Measurements from ENCODE around the gene TOP3A. TPM values are rescaled to one million over a fixed set of nuclear protein-coding genes. Genes with fewer than 3 reads are reported as not detected.
A peak's percentile ranks its signal among the peaks of the same experiment; 100 is the strongest.

The TOP3A gene
- total and polyA plus RNA-seq, 2 of the 4 experiments (the other 2 are of a cell fraction), result 13.4 to 21.3 TPM

DNA sequence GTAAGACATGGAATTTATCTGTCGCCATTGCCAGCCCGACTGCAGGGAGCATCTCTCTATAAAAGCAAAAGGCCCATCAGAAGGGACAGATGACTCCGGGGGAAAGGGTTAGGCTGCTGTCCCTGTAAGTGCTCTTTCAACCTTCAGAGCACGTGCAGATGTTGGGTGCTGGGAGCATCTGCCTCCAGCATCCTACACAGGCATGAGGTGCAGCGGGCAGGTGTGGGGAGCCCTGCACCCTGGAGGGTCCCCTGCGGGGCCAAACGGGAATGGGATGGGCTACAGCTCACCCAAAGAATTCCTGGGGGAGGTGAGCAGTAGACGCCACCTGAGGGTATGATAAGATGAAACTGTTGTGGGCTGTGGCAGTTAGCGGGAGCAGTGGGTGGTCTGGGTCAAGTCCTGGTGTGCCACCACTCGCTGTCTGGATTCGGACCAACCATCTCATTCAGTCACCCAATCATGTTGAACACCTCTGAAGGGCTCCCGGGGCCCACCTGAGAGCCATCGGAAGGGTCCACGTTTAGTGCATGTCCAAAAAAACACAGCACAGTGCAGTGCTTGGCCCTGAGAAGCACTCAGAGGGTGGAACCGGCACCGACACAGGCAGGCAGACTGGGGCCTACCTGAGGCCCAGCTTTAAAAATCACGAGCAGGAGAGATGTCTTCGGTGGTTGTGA lies 4.1 kb upstream of the TOP3A start:
- peak overlapping the region; percentile 74 for H2AK9ac ChIP-seq (replicated peaks; ENCODE audit: low read depth, low read length, poor library complexity)
- no peak overlapping the region for H3K9ac ChIP-seq (ENCODE audit: low read depth, low read length)

More for the DNA sequence above, 4.1 kb upstream of the TOP3A start:
- 100% methylated on average over 6 of the region's 18 CpGs; no CpG with 5 or more reads in 1 of the 2 experiments for WGBS, 2 experiments (ENCODE audit: extremely low coverage in 2 of 2, insufficient read length in 1 of 2)
- Histone ChIP-seq H3K4ac (ENCODE audit: low read depth, low read length) (no peak overlapping the region), H3K4me1 (ENCODE audit: control insufficient read depth, insufficient read depth, low read length) (peaks cover 10% of the 10 kb centered on the region; the same call in 1 of the 2 replicates), H3K36me3 (ENCODE audit: control insufficient read depth, insufficient read depth, low read length) (peaks cover 41% of the 10 kb centered on the region), H4K20me1 (ENCODE audit: insufficient read depth, low read length) (peaks cover 54% of the 10 kb centered on the region), H2BK5ac (ENCODE audit: low read depth, low read length, poor library complexity, severe bottlenecking) (no peak overlapping the region), H2BK120ac (ENCODE audit: low read depth, low read length) (no peak overlapping the region), H4K5ac (ENCODE audit: low read depth, low read length) (no peak overlapping the region), H2AK5ac (ENCODE audit: low read depth, low read length) (no peak overlapping the region), H2BK20ac (ENCODE audit: low read depth, low read length) (no peak overlapping the region), H3K4me2 (ENCODE audit: low read depth, low read length) (no peak overlapping the region; the same call in 1 of the 2 replicates), H3K18ac (ENCODE audit: low read depth, low read length) (no peak overlapping the region), H4K8ac (ENCODE audit: low read depth in 2 of 2, low read length in 2 of 2) (no peak overlapping the region), H3K9me3 (ENCODE audit: control insufficient read depth, insufficient read depth, low read length) (no peaks in the 10 kb centered on the region), H3K9me1 (ENCODE audit: insufficient read depth, low read length) (peaks cover 18% of the 10 kb centered on the region; the same call in 1 of the 2 replicates), H3K14ac (replicated peaks; ENCODE audit: low read depth, low read length) (no peak overlapping the region), H2BK15ac (ENCODE audit: low read depth, low read length) (no peak overlapping the region), H3K23ac (ENCODE audit: low read depth, low read length) (no peak overlapping the region), H2AFZ (replicated peaks; ENCODE audit: low read length, poor library complexity) (peak overlapping the region; percentile 15), H3K27ac (ENCODE audit: insufficient read depth, low read length) (no peak overlapping the region), H3K4me3 (ENCODE audit: insufficient read depth, low read depth, low read length) (no peak overlapping the region), H3K27me3 (ENCODE audit: control insufficient read depth, insufficient read depth, low read length) (no peaks in the 10 kb centered on the region), H4K91ac (ENCODE audit: insufficient read depth, low read depth, low read length) (no peak overlapping the region), H3K79me1 (ENCODE audit: low read depth in 1 of 2, low read length in 2 of 2) (peaks cover 30 to 90% of the 10 kb centered on the region in 2 experiments), H3K56ac (ENCODE audit: extremely low read depth, insufficient read depth, low read length) (no peak overlapping the region)
- POLR2A ChIA-PET (ENCODE audit: unreplicated experiment), result no interaction called here
- no TSS peak for BruUV-seq (replicated peaks)
- in situ Hi-C loops (cut with MboI; ENCODE audit: low sequenced_read_pairs) (no loop called here), dilution Hi-C loops (cut with HindIII; ENCODE audit: low sequenced_read_pairs, unreplicated experiment) (no loop called here), intact Hi-C loops (cut with micrococcal nuclease) (no loop called here)
- ATAC-seq (ENCODE audit: low read depth) (no peak), DNase-seq (no peak)
- TF ChIP-seq, protein P1, sequence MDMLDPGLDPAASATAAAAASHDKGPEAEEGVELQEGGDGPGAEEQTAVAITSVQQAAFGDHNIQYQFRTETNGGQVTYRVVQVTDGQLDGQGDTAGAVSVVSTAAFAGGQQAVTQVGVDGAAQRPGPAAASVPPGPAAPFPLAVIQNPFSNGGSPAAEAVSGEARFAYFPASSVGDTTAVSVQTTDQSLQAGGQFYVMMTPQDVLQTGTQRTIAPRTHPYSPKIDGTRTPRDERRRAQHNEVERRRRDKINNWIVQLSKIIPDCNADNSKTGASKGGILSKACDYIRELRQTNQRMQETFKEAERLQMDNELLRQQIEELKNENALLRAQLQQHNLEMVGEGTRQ (IDR thresholded peaks at IDR 0.05; ENCODE audit: low read depth, low read length), result no peak
- no peak for TF ChIP-seq CEBPB (IDR thresholded peaks at IDR 0.05; ENCODE audit: low read depth, low read length)
- no peak for TF ChIP-seq MAFK (IDR thresholded peaks at IDR 0.05; ENCODE audit: low read depth, low read length)
- TF ChIP-seq NFE2L2 (IDR thresholded peaks at IDR 0.05; ENCODE audit: low read depth, low read length), result no peak
- TF ChIP-seq MAZ (IDR thresholded peaks at IDR 0.05; ENCODE audit: borderline replicate concordance, low read depth, low read length), result no peak
- TF ChIP-seq FOS (IDR thresholded peaks at IDR 0.05; ENCODE audit: low read depth, low read length), result no peak
- no peak for TF ChIP-seq CHD1 (IDR thresholded peaks at IDR 0.05; ENCODE audit: low read depth, low read length)
- TF ChIP-seq RAD21 (IDR thresholded peaks at IDR 0.05; ENCODE audit: low read length), result no peak
- no peak for TF ChIP-seq BHLHE40 (IDR thresholded peaks at IDR 0.05; ENCODE audit: low read depth, low read length)
- TF ChIP-seq RCOR1 (IDR thresholded peaks at IDR 0.05; ENCODE audit: insufficient replicate concordance, low read length), result no peak
- TF ChIP-seq, protein P2, sequence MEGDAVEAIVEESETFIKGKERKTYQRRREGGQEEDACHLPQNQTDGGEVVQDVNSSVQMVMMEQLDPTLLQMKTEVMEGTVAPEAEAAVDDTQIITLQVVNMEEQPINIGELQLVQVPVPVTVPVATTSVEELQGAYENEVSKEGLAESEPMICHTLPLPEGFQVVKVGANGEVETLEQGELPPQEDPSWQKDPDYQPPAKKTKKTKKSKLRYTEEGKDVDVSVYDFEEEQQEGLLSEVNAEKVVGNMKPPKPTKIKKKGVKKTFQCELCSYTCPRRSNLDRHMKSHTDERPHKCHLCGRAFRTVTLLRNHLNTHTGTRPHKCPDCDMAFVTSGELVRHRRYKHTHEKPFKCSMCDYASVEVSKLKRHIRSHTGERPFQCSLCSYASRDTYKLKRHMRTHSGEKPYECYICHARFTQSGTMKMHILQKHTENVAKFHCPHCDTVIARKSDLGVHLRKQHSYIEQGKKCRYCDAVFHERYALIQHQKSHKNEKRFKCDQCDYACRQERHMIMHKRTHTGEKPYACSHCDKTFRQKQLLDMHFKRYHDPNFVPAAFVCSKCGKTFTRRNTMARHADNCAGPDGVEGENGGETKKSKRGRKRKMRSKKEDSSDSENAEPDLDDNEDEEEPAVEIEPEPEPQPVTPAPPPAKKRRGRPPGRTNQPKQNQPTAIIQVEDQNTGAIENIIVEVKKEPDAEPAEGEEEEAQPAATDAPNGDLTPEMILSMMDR (conservative IDR thresholded peaks at IDR 0.05; ENCODE audit: low read depth, low read length), result no peak
- CTCF ChIA-PET, result no interaction called here

All from IMR-90 (cell line).